ENCODE data around the gene LMX1B. TPM values are rescaled to one million over a fixed set of nuclear protein-coding genes. Genes with fewer than 3 reads are reported as not detected.

Gene LMX1B
- total and polyA plus RNA-seq, 2 donors (not counting 3 experiments of a cell fraction or from before 2014, with no cell fraction given): not detected

- H3K4me3 ChIP-seq (replicated peaks in 1 of 3; ENCODE audit: insufficient read depth in 1 of 3, low read depth in 1 of 3, low read length in 3 of 3): no peak overlapping the region
- H3K4me2 ChIP-seq (ENCODE audit: insufficient read depth, low read length): no peak overlapping the region
- H2AFZ ChIP-seq (ENCODE audit: low read depth, low read length): no peak overlapping the region
- BruUV-seq (replicated peaks): no TSS peak
- H3K9me1 ChIP-seq (replicated peaks; ENCODE audit: control insufficient read depth, extremely low read depth, insufficient read depth, low read length): no peaks in the 10 kb centered on the region
- H3K4me1 ChIP-seq (ENCODE audit: control insufficient read depth, extremely low read depth, insufficient read depth, low read length): peaks cover 9% of the 10 kb centered on the region
- H4K20me1 ChIP-seq (replicated peaks; ENCODE audit: control insufficient read depth, extremely low read depth, insufficient read depth, low read length): no peaks in the 10 kb centered on the region
- FAIRE-seq (no peak), DNase-seq (ENCODE audit: low read depth, low spot score) (no peak)
- TF ChIP-seq GATA2 (IDR thresholded peaks at IDR 0.05; ENCODE audit: insufficient read depth, insufficient read length, low read depth, low read length) (no peak), EZH2 (IDR thresholded peaks at IDR 0.05; ENCODE audit: borderline replicate concordance, low read depth, low read length, severe bottlenecking) (no peak)
- TF ChIP-seq, protein P1, sequence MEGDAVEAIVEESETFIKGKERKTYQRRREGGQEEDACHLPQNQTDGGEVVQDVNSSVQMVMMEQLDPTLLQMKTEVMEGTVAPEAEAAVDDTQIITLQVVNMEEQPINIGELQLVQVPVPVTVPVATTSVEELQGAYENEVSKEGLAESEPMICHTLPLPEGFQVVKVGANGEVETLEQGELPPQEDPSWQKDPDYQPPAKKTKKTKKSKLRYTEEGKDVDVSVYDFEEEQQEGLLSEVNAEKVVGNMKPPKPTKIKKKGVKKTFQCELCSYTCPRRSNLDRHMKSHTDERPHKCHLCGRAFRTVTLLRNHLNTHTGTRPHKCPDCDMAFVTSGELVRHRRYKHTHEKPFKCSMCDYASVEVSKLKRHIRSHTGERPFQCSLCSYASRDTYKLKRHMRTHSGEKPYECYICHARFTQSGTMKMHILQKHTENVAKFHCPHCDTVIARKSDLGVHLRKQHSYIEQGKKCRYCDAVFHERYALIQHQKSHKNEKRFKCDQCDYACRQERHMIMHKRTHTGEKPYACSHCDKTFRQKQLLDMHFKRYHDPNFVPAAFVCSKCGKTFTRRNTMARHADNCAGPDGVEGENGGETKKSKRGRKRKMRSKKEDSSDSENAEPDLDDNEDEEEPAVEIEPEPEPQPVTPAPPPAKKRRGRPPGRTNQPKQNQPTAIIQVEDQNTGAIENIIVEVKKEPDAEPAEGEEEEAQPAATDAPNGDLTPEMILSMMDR (IDR thresholded peaks at IDR 0.05; ENCODE audit: extremely low read depth in 1 of 2, insufficient read depth in 1 of 2, low read depth in 1 of 2, low read length in 2 of 2): no peak
- CTCF ChIA-PET: interaction anchor here (0.8 to 4.5 kb wide), 3 partner anchors 9 to 31 kb away, joined by 3 to 14 read pairs (median 3); no protein-coding TSS in a partner anchor
- H3K36me3 ChIP-seq (ENCODE audit: control insufficient read depth in 2 of 2, extremely low read depth in 1 of 2, insufficient read depth in 2 of 2, low read length in 2 of 2): no peaks in the 10 kb centered on the region
- dilution Hi-C loops (cut with MboI; ENCODE audit: extremely low pct_ligation_motif_present, low sequenced_read_pairs): no loop called here
- H3K27me3 ChIP-seq (ENCODE audit: control insufficient read depth in 2 of 2, insufficient read depth in 2 of 2, low read length in 2 of 2): peaks cover 5% of the 10 kb centered on the region in 2 experiments
- H3K9me3 ChIP-seq (replicated peaks; ENCODE audit: control insufficient read depth, insufficient read depth, low read length): no peaks in the 10 kb centered on the region
- intact Hi-C loops (cut with micrococcal nuclease): no loop called here
- H3K27ac ChIP-seq (ENCODE audit: insufficient read depth, low read depth, low read length): no peak overlapping the region
- POLR2A ChIA-PET: no interaction called here
- no peaks in the 10 kb centered on the region for H3K79me2 ChIP-seq (ENCODE audit: control insufficient read depth, insufficient read depth, low read length)
- H3K9ac ChIP-seq (replicated peaks; ENCODE audit: extremely low read depth, insufficient read depth, low read length): no peak overlapping the region
Measured at GRCh38 chr9:126658956-126659555, 45.3 kb downstream of the LMX1B start.

DNA sequence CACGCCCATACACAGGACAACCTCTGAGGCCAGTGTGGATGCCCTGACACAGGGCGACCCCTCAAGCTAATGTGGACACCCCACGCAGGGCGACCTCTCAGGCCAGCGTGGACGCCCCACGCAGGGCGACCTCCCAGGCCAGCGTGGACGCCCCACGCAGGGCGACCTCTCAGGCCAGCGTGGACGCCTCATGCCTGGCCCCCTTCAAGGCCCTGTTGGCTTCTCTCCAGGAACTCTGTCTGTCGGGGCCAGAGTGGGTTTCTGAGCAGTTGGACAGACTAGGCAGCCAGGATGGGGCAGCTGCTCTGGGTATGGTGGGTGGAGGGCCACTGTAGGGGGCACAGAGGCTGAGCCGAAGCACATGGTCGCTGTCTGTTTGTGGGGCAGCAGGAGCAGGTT, 47.4 kb downstream of the LMX1B start:
- ChIA-PET POLR2A (no interaction called here), CTCF (interaction anchor here (3.6 kb wide), 1 partner anchor 29 kb away, joined by 27 read pairs; no protein-coding TSS in a partner anchor)
- TF ChIP-seq MAX (IDR thresholded peaks at IDR 0.05; ENCODE audit: insufficient read depth, insufficient read length) (no peak), POLR2A (IDR thresholded peaks at IDR 0.05; ENCODE audit: low read depth, low read length) (no peak), EZH2 (IDR thresholded peaks at IDR 0.05; ENCODE audit: borderline replicate concordance, low read depth, low read length, severe bottlenecking) (no peak), FOS (IDR thresholded peaks at IDR 0.05; ENCODE audit: borderline replicate concordance, insufficient read depth, low read length) (no peak), POLR2AphosphoS5 (IDR thresholded peaks at IDR 0.05; ENCODE audit: insufficient read depth, low read depth, low read length) (no peak), GATA2 (IDR thresholded peaks at IDR 0.05; ENCODE audit: insufficient read depth, insufficient read length, low read depth, low read length) (no peak), JUN (IDR thresholded peaks at IDR 0.05; ENCODE audit: borderline replicate concordance, insufficient read depth, insufficient read length, low read depth) (no peak), MYC (IDR thresholded peaks at IDR 0.05; ENCODE audit: low read depth, low read length) (no peak)
- TF ChIP-seq, protein P1 (IDR thresholded peaks at IDR 0.05; ENCODE audit: extremely low read depth in 1 of 2, insufficient read depth in 1 of 2, low read depth in 1 of 2, low read length in 2 of 2): no peak
- Histone ChIP-seq H3K4me2 (ENCODE audit: insufficient read depth, low read length) (no peak overlapping the region), H3K36me3 (ENCODE audit: control insufficient read depth in 2 of 2, extremely low read depth in 1 of 2, insufficient read depth in 2 of 2, low read length in 2 of 2) (no peaks in the 10 kb centered on the region), H3K9me3 (replicated peaks; ENCODE audit: control insufficient read depth, insufficient read depth, low read length) (no peaks in the 10 kb centered on the region), H3K9me1 (replicated peaks; ENCODE audit: control insufficient read depth, extremely low read depth, insufficient read depth, low read length) (no peaks in the 10 kb centered on the region), H3K79me2 (ENCODE audit: control insufficient read depth, insufficient read depth, low read length) (no peaks in the 10 kb centered on the region), H3K4me3 (replicated peaks in 1 of 3; ENCODE audit: insufficient read depth in 1 of 3, low read depth in 1 of 3, low read length in 3 of 3) (no peak overlapping the region), H2AFZ (ENCODE audit: low read depth, low read length) (no peak overlapping the region), H4K20me1 (replicated peaks; ENCODE audit: control insufficient read depth, extremely low read depth, insufficient read depth, low read length) (no peaks in the 10 kb centered on the region), H3K4me1 (ENCODE audit: control insufficient read depth, extremely low read depth, insufficient read depth, low read length) (peaks cover 12% of the 10 kb centered on the region), H3K9ac (replicated peaks; ENCODE audit: extremely low read depth, insufficient read depth, low read length) (no peak overlapping the region), H3K27ac (ENCODE audit: insufficient read depth, low read depth, low read length) (no peak overlapping the region), H3K27me3 (ENCODE audit: control insufficient read depth in 2 of 2, insufficient read depth in 2 of 2, low read length in 2 of 2) (peaks cover 13 to 17% of the 10 kb centered on the region in 2 experiments)
- DNase-seq (ENCODE audit: low read depth, low spot score): no peak
- no peak for FAIRE-seq
- intact Hi-C loops (cut with micrococcal nuclease): loop anchor here (10.0 kb wide), 1 partner anchor 46 kb away; the partner anchor contains the start of gene LMX1B
- dilution Hi-C loops (cut with MboI; ENCODE audit: extremely low pct_ligation_motif_present, low sequenced_read_pairs): no loop called here
- no TSS peak for BruUV-seq (replicated peaks)

Data from endothelial cell of umbilical vein (primary cell).